ENCODE results near the gene ATP13A2.

The ATP13A2 gene

DNA sequence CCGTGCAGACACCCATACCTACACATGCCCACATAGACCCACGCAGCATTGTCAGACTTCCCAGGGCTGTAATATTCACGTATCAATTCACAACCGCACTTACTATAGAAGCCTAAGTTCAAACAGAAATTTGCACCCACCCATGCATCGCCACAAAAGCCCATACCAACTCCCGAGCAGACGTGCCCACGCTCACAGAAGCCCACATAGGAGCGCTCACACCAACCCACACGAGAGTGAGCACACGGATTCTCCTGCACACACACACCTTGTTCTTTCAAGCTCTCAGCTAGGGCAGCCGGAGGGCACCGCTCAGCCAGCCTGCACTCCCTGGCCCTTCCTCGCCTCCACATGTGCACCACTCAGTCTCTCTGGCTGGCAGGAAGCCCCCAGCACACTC is 35.9 kb downstream of the ATP13A2 start:
- Histone ChIP-seq H3K18ac (ENCODE audit: low read depth in 1 of 2, low read length in 2 of 2) (no peak overlapping the region), H3K27ac (ENCODE audit: low read length, poor library complexity, severe bottlenecking) (no peak overlapping the region), H3K4me1 (ENCODE audit: control insufficient read depth, insufficient read depth, low read depth, low read length) (peaks cover 57% of the 10 kb centered on the region), H2BK5ac (ENCODE audit: low read depth, low read length, poor library complexity, severe bottlenecking) (no peak overlapping the region), H3K79me1 (replicated peaks; ENCODE audit: low read length, poor library complexity, severe bottlenecking) (peaks cover 11% of the 10 kb centered on the region), H4K8ac (ENCODE audit: low read length) (no peak overlapping the region), H3K36me3 (ENCODE audit: control insufficient read depth in 1 of 2, insufficient read depth in 2 of 2, low read depth in 1 of 2, low read length in 2 of 2) (peaks cover 53 to 67% of the 10 kb centered on the region in 2 experiments), H3K4me2 (ENCODE audit: low read length, poor library complexity, severe bottlenecking) (no peak overlapping the region), H3K4ac (ENCODE audit: low read depth in 1 of 2, low read length in 2 of 2) (no peak overlapping the region), H3K9ac (ENCODE audit: low read length) (no peak overlapping the region), H2BK120ac (ENCODE audit: low read depth, low read length) (no peak overlapping the region), H2BK15ac (ENCODE audit: low read depth, poor library complexity, severe bottlenecking) (no peak overlapping the region), H3K4me3 (ENCODE audit: insufficient read depth in 1 of 2, low read depth in 1 of 2, low read length in 2 of 2) (no peak overlapping the region), H3K9me3 (ENCODE audit: control insufficient read depth, low read length) (no peaks in the 10 kb centered on the region), H3K23ac (ENCODE audit: low read length in 2 of 2) (no peak overlapping the region), H4K91ac (ENCODE audit: low read length) (no peak overlapping the region), H2BK12ac (ENCODE audit: low read length in 2 of 2) (no peak overlapping the region), H2AK5ac (ENCODE audit: low read length, severe bottlenecking) (no peak overlapping the region), H3K27me3 (ENCODE audit: control insufficient read depth in 1 of 2, insufficient read depth in 1 of 2, low read length in 2 of 2) (no peaks in the 10 kb centered on the region), H3K14ac (ENCODE audit: low read length in 2 of 2) (no peak overlapping the region), H2AFZ (ENCODE audit: low read depth, low read length) (no peak overlapping the region)
- DNase-seq: no peak
- WGBS: 93% methylated on average over 14 of the region's 14 CpGs

DNA sequence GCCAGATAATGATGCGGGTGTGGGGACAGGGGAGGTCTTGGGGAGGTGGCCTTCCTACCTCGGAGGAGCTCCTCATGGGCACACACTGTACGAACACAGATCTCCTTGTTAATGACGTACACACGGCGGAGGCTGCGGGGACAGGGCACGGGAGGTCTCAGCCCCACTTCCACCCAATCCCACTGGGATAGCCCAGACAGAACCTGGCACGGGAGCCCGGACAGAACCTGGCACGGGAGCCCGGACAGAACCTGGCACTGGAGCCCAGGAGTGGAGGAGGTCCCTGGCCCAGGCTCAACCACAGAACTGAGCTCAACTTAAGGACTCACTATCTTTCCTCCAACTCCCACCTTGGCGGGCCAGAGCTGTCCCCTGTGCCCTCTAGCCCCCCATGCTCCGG is 36.5 kb downstream of the ATP13A2 start:
- Histone ChIP-seq H3K23ac (ENCODE audit: low read length in 2 of 2) (no peak overlapping the region), H2BK5ac (ENCODE audit: low read depth, low read length, poor library complexity, severe bottlenecking) (no peak overlapping the region), H3K4ac (ENCODE audit: low read depth in 1 of 2, low read length in 2 of 2) (no peak overlapping the region), H3K36me3 (ENCODE audit: control insufficient read depth in 1 of 2, insufficient read depth in 2 of 2, low read depth in 1 of 2, low read length in 2 of 2) (peaks cover 59 to 73% of the 10 kb centered on the region in 2 experiments), H3K9me3 (ENCODE audit: control insufficient read depth, low read length) (no peaks in the 10 kb centered on the region), H3K79me1 (replicated peaks; ENCODE audit: low read length, poor library complexity, severe bottlenecking) (peaks cover 11% of the 10 kb centered on the region), H3K14ac (ENCODE audit: low read length in 2 of 2) (no peak overlapping the region), H3K9ac (ENCODE audit: low read length) (no peak overlapping the region), H2BK15ac (ENCODE audit: low read depth, poor library complexity, severe bottlenecking) (no peak overlapping the region), H4K91ac (ENCODE audit: low read length) (no peak overlapping the region), H3K4me2 (ENCODE audit: low read length, poor library complexity, severe bottlenecking) (no peak overlapping the region), H4K8ac (ENCODE audit: low read length) (no peak overlapping the region), H2AK5ac (ENCODE audit: low read length, severe bottlenecking) (no peak overlapping the region), H3K18ac (ENCODE audit: low read depth in 1 of 2, low read length in 2 of 2) (no peak overlapping the region), H3K27ac (ENCODE audit: low read length, poor library complexity, severe bottlenecking) (no peak overlapping the region), H3K27me3 (ENCODE audit: control insufficient read depth in 1 of 2, insufficient read depth in 1 of 2, low read length in 2 of 2) (no peaks in the 10 kb centered on the region), H2BK120ac (ENCODE audit: low read depth, low read length) (no peak overlapping the region), H2AFZ (ENCODE audit: low read depth, low read length) (no peak overlapping the region), H3K4me3 (ENCODE audit: insufficient read depth in 1 of 2, low read depth in 1 of 2, low read length in 2 of 2) (no peak overlapping the region), H3K4me1 (ENCODE audit: control insufficient read depth, insufficient read depth, low read depth, low read length) (peaks cover 54% of the 10 kb centered on the region), H2BK12ac (ENCODE audit: low read length in 2 of 2) (no peak overlapping the region)
- no peak for DNase-seq
- WGBS: 96% methylated on average over 14 of the region's 14 CpGs

DNA sequence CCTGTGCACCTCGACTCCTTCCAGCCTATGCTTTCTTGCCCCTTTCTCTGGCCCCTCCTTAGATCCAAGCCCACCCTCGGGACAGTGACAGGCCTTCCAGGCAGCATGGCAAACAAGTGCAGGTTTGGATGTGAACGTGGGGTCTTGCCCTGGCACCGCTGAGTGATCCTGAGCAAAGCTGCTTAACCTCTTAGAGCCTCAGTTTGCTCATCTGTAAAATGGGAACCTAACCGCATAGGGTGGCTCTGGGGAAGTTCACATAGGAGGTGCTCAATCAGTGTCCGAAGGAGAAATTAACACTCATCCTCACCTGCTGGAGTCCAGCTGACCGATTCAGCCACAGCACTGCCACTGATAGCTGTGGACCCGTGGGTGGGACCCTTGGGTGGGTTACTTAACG is 38.5 kb downstream of the ATP13A2 start:
- no peak overlapping the region for H4K8ac ChIP-seq (ENCODE audit: low read length)
- no peak overlapping the region for H3K18ac ChIP-seq (ENCODE audit: low read depth in 1 of 2, low read length in 2 of 2)
- no peak for DNase-seq
- H2AFZ ChIP-seq (ENCODE audit: low read depth, low read length): no peak overlapping the region
- 96% methylated on average over 9 of the region's 9 CpGs for WGBS
- no peak overlapping the region for H2BK120ac ChIP-seq (ENCODE audit: low read depth, low read length)
- H3K14ac ChIP-seq (ENCODE audit: low read length in 2 of 2): no peak overlapping the region
- H3K4ac ChIP-seq (ENCODE audit: low read depth in 1 of 2, low read length in 2 of 2): no peak overlapping the region
- H3K79me1 ChIP-seq (replicated peaks; ENCODE audit: low read length, poor library complexity, severe bottlenecking): peaks cover 11% of the 10 kb centered on the region
- H3K9ac ChIP-seq (ENCODE audit: low read length): no peak overlapping the region
- H3K4me3 ChIP-seq (ENCODE audit: insufficient read depth in 1 of 2, low read depth in 1 of 2, low read length in 2 of 2): no peak overlapping the region
- peaks cover 63 to 85% of the 10 kb centered on the region in 2 experiments for H3K36me3 ChIP-seq (ENCODE audit: control insufficient read depth in 1 of 2, insufficient read depth in 2 of 2, low read depth in 1 of 2, low read length in 2 of 2)
- H4K91ac ChIP-seq (ENCODE audit: low read length): no peak overlapping the region
- no peak overlapping the region for H2BK12ac ChIP-seq (ENCODE audit: low read length in 2 of 2)
- peaks cover 46% of the 10 kb centered on the region for H3K4me1 ChIP-seq (ENCODE audit: control insufficient read depth, insufficient read depth, low read depth, low read length)
- no peaks in the 10 kb centered on the region for H3K27me3 ChIP-seq (ENCODE audit: control insufficient read depth in 1 of 2, insufficient read depth in 1 of 2, low read length in 2 of 2)
- H2AK5ac ChIP-seq (ENCODE audit: low read length, severe bottlenecking): no peak overlapping the region
- no peak overlapping the region for H2BK15ac ChIP-seq (ENCODE audit: low read depth, poor library complexity, severe bottlenecking)
- no peak overlapping the region for H3K4me2 ChIP-seq (ENCODE audit: low read length, poor library complexity, severe bottlenecking)
- H3K27ac ChIP-seq (ENCODE audit: low read length, poor library complexity, severe bottlenecking): no peak overlapping the region
- no peak overlapping the region for H3K23ac ChIP-seq (ENCODE audit: low read length in 2 of 2)
- H3K9me3 ChIP-seq (ENCODE audit: control insufficient read depth, low read length): no peaks in the 10 kb centered on the region
- H2BK5ac ChIP-seq (ENCODE audit: low read depth, low read length, poor library complexity, severe bottlenecking): no peak overlapping the region

DNA sequence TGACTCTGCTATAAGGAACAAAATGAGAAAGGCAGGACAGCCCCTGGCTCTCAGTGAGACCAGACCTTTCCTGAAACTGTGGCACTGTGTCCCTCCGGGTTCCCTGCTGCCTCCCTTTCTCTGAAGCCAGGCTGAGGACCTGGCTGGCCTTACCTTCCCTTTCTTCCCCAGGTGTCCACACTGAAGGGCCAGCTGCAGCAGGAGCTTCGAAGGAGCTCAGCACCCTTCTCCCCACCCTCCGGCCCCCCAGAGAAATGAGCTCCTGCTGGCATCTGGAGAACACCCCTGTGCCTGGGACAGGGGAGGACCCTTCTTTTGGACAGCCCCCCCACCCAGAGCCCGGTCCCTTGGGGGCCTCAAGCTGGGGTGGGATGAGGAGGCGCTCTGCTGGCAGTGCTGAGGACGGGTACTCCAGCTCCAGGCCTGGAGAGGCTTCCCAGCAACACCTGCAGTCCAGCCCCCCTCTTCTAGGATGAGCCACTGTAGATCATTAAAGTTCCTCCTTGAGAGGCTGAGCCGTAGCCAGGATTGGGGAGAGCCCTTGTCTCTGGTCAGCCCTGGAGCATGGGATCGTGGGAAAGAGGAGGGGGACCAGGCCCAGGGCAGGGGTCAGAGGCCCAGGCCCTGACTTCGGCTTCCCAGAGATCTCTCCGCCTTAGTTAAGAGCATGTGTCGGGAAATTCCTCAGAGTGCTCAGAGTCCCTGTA is 39.4 kb downstream of the ATP13A2 start:
- Histone ChIP-seq H3K4me3 (ENCODE audit: insufficient read depth in 1 of 2, low read depth in 1 of 2, low read length in 2 of 2) (no peak overlapping the region), H2BK12ac (ENCODE audit: low read length in 2 of 2) (no peak overlapping the region), H3K79me1 (replicated peaks; ENCODE audit: low read length, poor library complexity, severe bottlenecking) (peaks cover 11% of the 10 kb centered on the region), H3K14ac (ENCODE audit: low read length in 2 of 2) (no peak overlapping the region), H2AFZ (ENCODE audit: low read depth, low read length) (no peak overlapping the region), H3K27me3 (ENCODE audit: control insufficient read depth in 1 of 2, insufficient read depth in 1 of 2, low read length in 2 of 2) (no peaks in the 10 kb centered on the region), H3K4me1 (ENCODE audit: control insufficient read depth, insufficient read depth, low read depth, low read length) (peaks cover 46% of the 10 kb centered on the region), H3K4me2 (ENCODE audit: low read length, poor library complexity, severe bottlenecking) (no peak overlapping the region), H2BK5ac (ENCODE audit: low read depth, low read length, poor library complexity, severe bottlenecking) (no peak overlapping the region), H3K18ac (ENCODE audit: low read depth in 1 of 2, low read length in 2 of 2) (no peak overlapping the region), H3K9ac (ENCODE audit: low read length) (peak overlapping the region; percentile 53), H3K4ac (ENCODE audit: low read depth in 1 of 2, low read length in 2 of 2) (no peak overlapping the region), H3K23ac (ENCODE audit: low read length in 2 of 2) (no peak overlapping the region), H3K36me3 (ENCODE audit: control insufficient read depth in 1 of 2, insufficient read depth in 2 of 2, low read depth in 1 of 2, low read length in 2 of 2) (peaks cover 61 to 84% of the 10 kb centered on the region in 2 experiments), H2BK15ac (ENCODE audit: low read depth, poor library complexity, severe bottlenecking) (no peak overlapping the region), H3K9me3 (ENCODE audit: control insufficient read depth, low read length) (no peaks in the 10 kb centered on the region), H4K91ac (ENCODE audit: low read length) (peak overlapping the region; percentile 11), H2AK5ac (ENCODE audit: low read length, severe bottlenecking) (peak overlapping the region; percentile 19), H2BK120ac (ENCODE audit: low read depth, low read length) (no peak overlapping the region), H4K8ac (ENCODE audit: low read length) (peak overlapping the region; percentile 23), H3K27ac (ENCODE audit: low read length, poor library complexity, severe bottlenecking) (peak overlapping the region; percentile 2)
- DNase-seq: no peak
- WGBS: 74% methylated on average over 8 of the region's 11 CpGs

All from mesenchymal stem cell (in vitro differentiated cells and primary cell).